ENCODE measurements around the gene PERM1. TPM values are rescaled to one million over a fixed set of nuclear protein-coding genes. Genes with fewer than 3 reads are reported as not detected.
"Not testable (repeated sequence)": the region's sequence is repeated elsewhere in the genome, so short reads cannot be mapped to it uniquely, and the experiment has no call there.

Gene PERM1
- total RNA-seq, 2 experiments from 2014 or later = not detected

- Histone ChIP-seq H3K27ac (ENCODE audit: low read depth, low read length, poor library complexity, severe bottlenecking) (no peak overlapping the region), H4K20me1 (ENCODE audit: insufficient read depth, low read length) (no peaks in the 10 kb centered on the region), H3K9me3 (ENCODE audit: low read length) (no peaks in the 10 kb centered on the region), H3K9me2 (ENCODE audit: insufficient read depth, low read length) (no peaks in the 10 kb centered on the region), H3K36me3 (ENCODE audit: insufficient read depth, low read length) (peaks cover 92% of the 10 kb centered on the region), H3K4me3 (ENCODE audit: low read depth, low read length, poor library complexity, severe bottlenecking) (no peak overlapping the region), H3K4me1 (ENCODE audit: insufficient read depth, low read length, poor library complexity, severe bottlenecking) (no peaks in the 10 kb centered on the region), H2AFZ (ENCODE audit: low read length) (no peak overlapping the region), H3K79me2 (ENCODE audit: insufficient read depth, low read depth, low read length) (no peaks in the 10 kb centered on the region), H3K4me2 (ENCODE audit: low read length) (no peak overlapping the region)
- intact Hi-C loops (cut with micrococcal nuclease; ENCODE audit: unreplicated experiment) = no loop called here
- TF ChIP-seq EZH2phosphoT487 (IDR thresholded peaks at IDR 0.05; ENCODE audit: borderline replicate concordance, low read depth, low read length) = no peak
- TF ChIP-seq, protein P1, sequence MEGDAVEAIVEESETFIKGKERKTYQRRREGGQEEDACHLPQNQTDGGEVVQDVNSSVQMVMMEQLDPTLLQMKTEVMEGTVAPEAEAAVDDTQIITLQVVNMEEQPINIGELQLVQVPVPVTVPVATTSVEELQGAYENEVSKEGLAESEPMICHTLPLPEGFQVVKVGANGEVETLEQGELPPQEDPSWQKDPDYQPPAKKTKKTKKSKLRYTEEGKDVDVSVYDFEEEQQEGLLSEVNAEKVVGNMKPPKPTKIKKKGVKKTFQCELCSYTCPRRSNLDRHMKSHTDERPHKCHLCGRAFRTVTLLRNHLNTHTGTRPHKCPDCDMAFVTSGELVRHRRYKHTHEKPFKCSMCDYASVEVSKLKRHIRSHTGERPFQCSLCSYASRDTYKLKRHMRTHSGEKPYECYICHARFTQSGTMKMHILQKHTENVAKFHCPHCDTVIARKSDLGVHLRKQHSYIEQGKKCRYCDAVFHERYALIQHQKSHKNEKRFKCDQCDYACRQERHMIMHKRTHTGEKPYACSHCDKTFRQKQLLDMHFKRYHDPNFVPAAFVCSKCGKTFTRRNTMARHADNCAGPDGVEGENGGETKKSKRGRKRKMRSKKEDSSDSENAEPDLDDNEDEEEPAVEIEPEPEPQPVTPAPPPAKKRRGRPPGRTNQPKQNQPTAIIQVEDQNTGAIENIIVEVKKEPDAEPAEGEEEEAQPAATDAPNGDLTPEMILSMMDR (conservative IDR thresholded peaks at IDR 0.05; ENCODE audit: low read length) = no peak
- CTCF ChIA-PET (ENCODE audit: unreplicated experiment) = no interaction called here
- POLR2A ChIA-PET = no interaction called here
- DNase-seq (ENCODE audit: low spot score) = no peak
- no TSS peak for BruUV-seq (replicated peaks)
Measured at GRCh38 chr1:950268-950667, 31.6 kb downstream of the PERM1 start.

GRCh38 chr1:947958-948357 lies 33.9 kb downstream of the PERM1 start:
- Histone ChIP-seq H3K27ac (ENCODE audit: low read depth, low read length, poor library complexity, severe bottlenecking) (no peak overlapping the region), H2AFZ (ENCODE audit: low read length) (no peak overlapping the region), H3K9me2 (ENCODE audit: insufficient read depth, low read length) (no peaks in the 10 kb centered on the region), H4K20me1 (ENCODE audit: insufficient read depth, low read length) (no peaks in the 10 kb centered on the region), H3K4me3 (ENCODE audit: low read depth, low read length, poor library complexity, severe bottlenecking) (no peak overlapping the region), H3K79me2 (ENCODE audit: insufficient read depth, low read depth, low read length) (no peaks in the 10 kb centered on the region), H3K36me3 (ENCODE audit: insufficient read depth, low read length) (peaks cover 76% of the 10 kb centered on the region), H3K4me1 (ENCODE audit: insufficient read depth, low read length, poor library complexity, severe bottlenecking) (no peaks in the 10 kb centered on the region), H3K4me2 (ENCODE audit: low read length) (no peak overlapping the region), H3K9me3 (ENCODE audit: low read length) (no peaks in the 10 kb centered on the region)
- POLR2A ChIA-PET = no interaction called here
- no peak for TF ChIP-seq EZH2phosphoT487 (IDR thresholded peaks at IDR 0.05; ENCODE audit: borderline replicate concordance, low read depth, low read length)
- TF ChIP-seq, protein P1 (conservative IDR thresholded peaks at IDR 0.05; ENCODE audit: low read length) = no peak
- intact Hi-C loops (cut with micrococcal nuclease; ENCODE audit: unreplicated experiment) = no loop called here
- CTCF ChIA-PET (ENCODE audit: unreplicated experiment) = no interaction called here
- no TSS peak for BruUV-seq (replicated peaks)
- DNase-seq (ENCODE audit: low spot score) = no peak

DNA sequence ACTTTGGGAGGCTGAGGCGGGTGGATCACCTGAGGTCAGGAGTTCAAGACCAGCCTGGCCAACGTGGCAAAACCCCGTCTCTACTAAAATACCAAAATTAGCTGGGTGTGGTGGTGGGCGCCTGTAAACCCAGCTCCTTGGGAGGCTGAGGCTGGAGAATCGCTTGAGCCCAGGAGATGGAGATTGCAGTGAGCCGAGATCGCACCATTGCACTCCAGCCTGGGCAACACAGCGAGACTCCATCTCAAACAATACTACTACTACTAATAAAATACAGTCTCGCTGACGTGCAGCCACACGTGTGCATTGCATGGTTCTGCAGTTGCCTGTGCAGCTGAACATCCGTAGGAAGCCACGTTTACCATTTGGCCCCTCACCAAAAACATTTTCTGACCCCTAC lies 35.1 kb downstream of the PERM1 start:
- BruUV-seq (replicated peaks); intact Hi-C loops (cut with micrococcal nuclease; ENCODE audit: unreplicated experiment); POLR2A ChIA-PET; H3K4me1 ChIP-seq (ENCODE audit: insufficient read depth, low read length, poor library complexity, severe bottlenecking); H2AFZ ChIP-seq (ENCODE audit: low read length); H4K20me1 ChIP-seq (ENCODE audit: insufficient read depth, low read length); H3K9me3 ChIP-seq (ENCODE audit: low read length); CTCF ChIA-PET (ENCODE audit: unreplicated experiment); H3K9me2 ChIP-seq (ENCODE audit: insufficient read depth, low read length); H3K27ac ChIP-seq (ENCODE audit: low read depth, low read length, poor library complexity, severe bottlenecking); H3K79me2 ChIP-seq (ENCODE audit: insufficient read depth, low read depth, low read length); H3K4me3 ChIP-seq (ENCODE audit: low read depth, low read length, poor library complexity, severe bottlenecking); DNase-seq (ENCODE audit: low spot score); H3K4me2 ChIP-seq (ENCODE audit: low read length): not testable (repeated sequence)
- peaks cover 65% of the 10 kb centered on the region for H3K36me3 ChIP-seq (ENCODE audit: insufficient read depth, low read length)
